Endothelial cell of umbilical vein (primary cell): ENCODE results near the gene UBFD1.

Source experiments
- EZH2 ChIP-seq: IDR thresholded peaks from 2 replicates; pipeline ENCODE4 v1.6.1; 2012; ENCODE audit warnings: borderline replicate concordance, low read depth, mild to moderate bottlenecking, moderate library complexity, low read length, inconsistent platforms; ENCODE audit not compliant: severe bottlenecking
- GATA2 ChIP-seq: IDR thresholded peaks from 2 replicates; pipeline ENCODE4 v1.7.0; 2011; ENCODE audit warnings: low read depth, mild to moderate bottlenecking, moderate library complexity, mixed read lengths, low read length; ENCODE audit not compliant: insufficient read length, insufficient read depth
- JUN ChIP-seq: IDR thresholded peaks from 2 replicates; pipeline ENCODE4 v1.6.1; 2011; ENCODE audit warnings: borderline replicate concordance, low read depth; ENCODE audit not compliant: insufficient read length, insufficient read depth
- MYC ChIP-seq: IDR thresholded peaks from one replicate; pipeline ENCODE4 v1.6.1; 2011; ENCODE audit warnings: mild to moderate bottlenecking, low read depth, low read length
- POLR2A ChIP-seq: IDR thresholded peaks from 2 replicates; pipeline ENCODE4 v1.6.1; 2012; ENCODE audit warnings: low read depth, mild to moderate bottlenecking, control low read depth, low read length
- POLR2AphosphoS5 ChIP-seq: IDR thresholded peaks from 2 replicates; pipeline ENCODE4 v1.6.1; 2012; ENCODE audit warnings: low read depth, mild to moderate bottlenecking, control low read depth, low read length, moderate library complexity; ENCODE audit not compliant: insufficient read depth
- TF ChIP-seq, protein P1 (sequence below), 2 donors: IDR thresholded peaks; 1 replicate in 1 of 2; 2 replicates in 1 of 2; pipeline ENCODE4 v1.5.1; 2011; ENCODE audit warnings: low read length in 2 of 2, mild to moderate bottlenecking in 2 of 2, moderate library complexity in 2 of 2, control low read depth in 1 of 2, inconsistent platforms in 1 of 2, low read depth in 1 of 2; ENCODE audit not compliant: insufficient read depth in 1 of 2; ENCODE audit errors: extremely low read depth in 1 of 2
- TF ChIP-seq, protein P2 (sequence below): IDR thresholded peaks from 2 replicates; pipeline ENCODE4 v1.6.1; 2011; ENCODE audit not compliant: insufficient read depth, insufficient read length

DNA sequence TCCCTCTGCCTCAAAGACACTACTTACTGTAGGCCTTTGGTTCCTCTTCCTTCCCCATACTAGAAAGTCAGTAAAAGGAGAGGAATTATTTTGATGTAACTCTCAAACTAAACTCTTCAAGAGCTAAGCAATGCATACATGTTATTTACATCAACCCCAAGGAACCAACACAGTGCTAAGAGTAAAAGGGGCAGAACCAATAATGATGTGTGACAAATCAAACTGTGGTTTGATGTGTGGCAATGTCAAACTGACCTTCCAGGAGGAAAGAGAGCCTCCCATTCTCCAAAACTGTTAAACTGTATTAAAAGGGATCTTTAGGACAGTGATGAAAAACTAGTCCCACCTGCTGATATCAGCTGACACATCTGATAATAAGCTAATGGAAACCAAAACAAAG lies 22.9 kb downstream of the UBFD1 start:
- TF ChIP-seq POLR2A = no peak
- TF ChIP-seq, protein P1, sequence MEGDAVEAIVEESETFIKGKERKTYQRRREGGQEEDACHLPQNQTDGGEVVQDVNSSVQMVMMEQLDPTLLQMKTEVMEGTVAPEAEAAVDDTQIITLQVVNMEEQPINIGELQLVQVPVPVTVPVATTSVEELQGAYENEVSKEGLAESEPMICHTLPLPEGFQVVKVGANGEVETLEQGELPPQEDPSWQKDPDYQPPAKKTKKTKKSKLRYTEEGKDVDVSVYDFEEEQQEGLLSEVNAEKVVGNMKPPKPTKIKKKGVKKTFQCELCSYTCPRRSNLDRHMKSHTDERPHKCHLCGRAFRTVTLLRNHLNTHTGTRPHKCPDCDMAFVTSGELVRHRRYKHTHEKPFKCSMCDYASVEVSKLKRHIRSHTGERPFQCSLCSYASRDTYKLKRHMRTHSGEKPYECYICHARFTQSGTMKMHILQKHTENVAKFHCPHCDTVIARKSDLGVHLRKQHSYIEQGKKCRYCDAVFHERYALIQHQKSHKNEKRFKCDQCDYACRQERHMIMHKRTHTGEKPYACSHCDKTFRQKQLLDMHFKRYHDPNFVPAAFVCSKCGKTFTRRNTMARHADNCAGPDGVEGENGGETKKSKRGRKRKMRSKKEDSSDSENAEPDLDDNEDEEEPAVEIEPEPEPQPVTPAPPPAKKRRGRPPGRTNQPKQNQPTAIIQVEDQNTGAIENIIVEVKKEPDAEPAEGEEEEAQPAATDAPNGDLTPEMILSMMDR (IDR thresholded peaks at IDR 0.05; ENCODE audit: extremely low read depth in 1 of 2, insufficient read depth in 1 of 2, low read depth in 1 of 2, low read length in 2 of 2) = no peak
- no peak for TF ChIP-seq JUN
- TF ChIP-seq GATA2 = no peak
- no peak for TF ChIP-seq EZH2
- TF ChIP-seq POLR2AphosphoS5 = no peak
- no peak for TF ChIP-seq MYC
- TF ChIP-seq, protein P2, sequence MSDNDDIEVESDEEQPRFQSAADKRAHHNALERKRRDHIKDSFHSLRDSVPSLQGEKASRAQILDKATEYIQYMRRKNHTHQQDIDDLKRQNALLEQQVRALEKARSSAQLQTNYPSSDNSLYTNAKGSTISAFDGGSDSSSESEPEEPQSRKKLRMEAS = no peak
